SJCRH30 (cell line): ENCODE results near the gene IGDCC3. TPM values are rescaled to one million over a fixed set of nuclear protein-coding genes. Genes with fewer than 3 reads are reported as not detected.

Source experiments
- DNase-seq, 2 experiments: peaks; one replicate each; pipeline ENCODE4 v3.0.0-alpha.2; 2015 to 2020
- H3K27ac ChIP-seq: fragments of 250-450 bp; sonication (Bioruptor Pico); 2 replicates; pipeline ENCODE4 v1.5.1; 2020; ENCODE audit warnings: mild to moderate bottlenecking, moderate library complexity
- H3K27me3 ChIP-seq: fragments of 250-450 bp; sonication (Bioruptor Pico); 2 replicates; pipeline ENCODE4 v1.5.1; 2020; ENCODE audit warnings: mild to moderate bottlenecking, moderate library complexity
- H3K36me3 ChIP-seq: fragments of 250-450 bp; sonication (Bioruptor Pico); 2 replicates; pipeline ENCODE4 v1.5.1; 2020; ENCODE audit warnings: mild to moderate bottlenecking, moderate library complexity
- H3K4me1 ChIP-seq: fragments of 250-450 bp; sonication (Bioruptor Pico); 2 replicates; pipeline ENCODE4 v1.5.1; 2020; ENCODE audit warnings: mild to moderate bottlenecking, moderate library complexity
- H3K4me3 ChIP-seq: fragments of 250-450 bp; sonication (Bioruptor Pico); 2 replicates; pipeline ENCODE4 v1.5.1; 2020; ENCODE audit warnings: mild to moderate bottlenecking, moderate library complexity
- H3K9me3 ChIP-seq: fragments of 250-450 bp; sonication (Bioruptor Pico); replicated peaks from 2 replicates; pipeline ENCODE4 v1.5.1; 2020; ENCODE audit warnings: mild to moderate bottlenecking, moderate library complexity
- total RNA-seq: library from RNA; depleted of rRNA; stranded (reverse); fragments of >200 nt; shearing (Covaris generic); gene quantifications from 2 replicates; pipeline ENCODE4 v1.2.3, GENCODE V29; 2014; rRNA removed

Gene IGDCC3
- 6.6 and 8.7 TPM in 2 replicates for total RNA-seq

DNA sequence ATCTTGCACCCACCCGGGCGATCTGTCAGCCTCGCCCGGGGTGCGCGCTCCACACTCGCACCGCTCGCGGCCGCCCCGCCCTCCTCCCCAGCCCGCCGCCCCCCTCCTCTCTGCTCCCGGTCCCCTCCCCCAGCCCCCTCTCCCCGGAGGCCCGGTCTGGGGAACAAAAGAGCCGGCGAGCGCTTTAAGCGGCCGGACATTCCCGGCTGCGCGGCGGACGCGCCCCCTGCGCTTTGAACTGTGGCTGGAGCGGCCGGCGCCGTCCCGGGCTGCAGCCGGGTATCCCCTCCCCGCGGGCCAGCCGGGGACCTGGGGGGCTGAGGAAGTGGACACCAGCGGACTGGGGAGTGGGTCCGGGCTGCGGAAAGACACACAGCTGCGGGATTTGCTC, at the start of gene IGDCC3:
Gene IGDCC3, minus strand, starts transcription at position 27 of the 391 bp plus-strand sequence. CDS start 214 bp downstream, outside the sequence.
- Histone ChIP-seq H3K27me3 (no peaks in the 10 kb centered on the region), H3K27ac (peak within 1 kb of the TSS; percentile 4; the same call in 1 of the 2 replicates), H3K36me3 (no peaks in the 10 kb centered on the region), H3K4me3 (peak within 1 kb of the TSS; percentile 91), H3K4me1 (0 out of 2 replicates have a peak, but pooled peaks cover 2% of the 10 kb centered on the region), H3K9me3 (no peaks in the 10 kb centered on the region)
- peak; percentile 58 to 59 for DNase-seq

DNA sequence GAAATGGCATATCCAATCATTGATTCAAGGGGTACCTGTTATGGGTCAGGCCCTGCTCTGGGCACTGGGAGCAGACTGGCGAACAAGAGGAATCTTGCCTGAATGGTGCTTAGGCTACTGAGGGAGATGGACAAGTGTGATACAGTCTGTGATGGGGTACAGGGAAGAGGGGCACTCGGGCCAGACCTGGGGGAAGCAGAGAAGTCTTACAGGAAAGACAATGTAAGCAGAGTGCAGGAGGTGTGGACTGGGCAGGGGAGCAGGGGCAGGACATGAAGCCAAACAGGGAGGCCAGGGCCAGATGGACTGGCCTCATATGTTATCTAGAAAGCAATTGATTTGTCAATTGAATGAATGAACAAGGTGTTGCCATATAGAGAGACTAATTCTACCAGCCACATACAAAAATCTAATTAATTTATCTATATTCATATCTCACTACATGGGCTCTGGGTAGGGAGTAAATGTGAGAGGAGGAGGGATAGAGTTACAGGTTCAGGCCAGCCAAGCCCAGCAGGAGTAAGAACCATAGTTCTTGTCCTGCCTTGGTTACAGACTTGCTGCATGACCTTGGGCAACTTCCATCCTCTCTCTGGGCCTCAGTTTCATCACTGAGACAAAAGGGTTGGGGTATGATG, 48.5 kb upstream of the IGDCC3 start:
- Histone ChIP-seq H3K9me3 (no peaks in the 10 kb centered on the region), H3K36me3 (no peaks in the 10 kb centered on the region), H3K4me3 (no peak overlapping the region), H3K27me3 (no peaks in the 10 kb centered on the region), H3K4me1 (peaks cover 9% of the 10 kb centered on the region; the same call in 1 of the 2 replicates), H3K27ac (no peak overlapping the region)
- DNase-seq = no peak

DNA sequence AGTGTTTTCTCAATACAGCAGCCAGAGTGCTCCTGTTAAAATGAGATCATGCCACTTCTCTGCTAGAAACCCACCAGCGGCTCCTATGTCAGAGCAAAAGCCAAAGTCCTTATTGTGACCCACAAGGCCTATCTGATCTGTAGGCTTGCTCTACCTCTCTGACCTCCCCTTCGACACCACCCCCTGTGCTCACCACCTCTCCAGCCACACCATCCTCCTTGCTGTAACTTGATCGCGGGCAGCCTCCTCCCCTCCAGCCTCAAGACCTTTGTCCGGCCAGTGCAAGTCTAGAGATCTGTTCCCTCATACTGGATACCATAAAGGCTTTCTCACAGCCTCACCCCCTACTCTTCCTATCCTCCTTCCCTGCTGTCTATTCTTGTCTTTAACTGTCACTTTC, 46.9 kb upstream of the IGDCC3 start:
- no peak overlapping the region for H3K4me3 ChIP-seq
- no peaks in the 10 kb centered on the region for H3K27me3 ChIP-seq
- H3K27ac ChIP-seq = no peak overlapping the region
- H3K4me1 ChIP-seq = peaks cover 18% of the 10 kb centered on the region; the same call in 1 of the 2 replicates
- no peaks in the 10 kb centered on the region for H3K36me3 ChIP-seq
- no peaks in the 10 kb centered on the region for H3K9me3 ChIP-seq
- DNase-seq = no peak

GRCh38 chr15:65423976-65424679, 46.3 kb upstream of the IGDCC3 start:
- H3K9me3 ChIP-seq = no peaks in the 10 kb centered on the region
- peak overlapping the region; percentile 95 for H3K4me3 ChIP-seq
- no peaks in the 10 kb centered on the region for H3K36me3 ChIP-seq
- H3K4me1 ChIP-seq = peaks cover 18% of the 10 kb centered on the region; the same call in 1 of the 2 replicates
- DNase-seq = peak; percentile 78 to 93
- H3K27ac ChIP-seq = peak overlapping the region; percentile 90
- H3K27me3 ChIP-seq = no peaks in the 10 kb centered on the region

GRCh38 chr15:65423150-65423975, 45.6 kb upstream of the IGDCC3 start:
- H3K4me3 ChIP-seq = peak overlapping the region; percentile 95
- peaks cover 18% of the 10 kb centered on the region; the same call in 1 of the 2 replicates for H3K4me1 ChIP-seq
- H3K27ac ChIP-seq = peak overlapping the region; percentile 90
- peak; percentile 33 to 61 for DNase-seq
- no peaks in the 10 kb centered on the region for H3K9me3 ChIP-seq
- no peaks in the 10 kb centered on the region for H3K27me3 ChIP-seq
- no peaks in the 10 kb centered on the region for H3K36me3 ChIP-seq

DNA sequence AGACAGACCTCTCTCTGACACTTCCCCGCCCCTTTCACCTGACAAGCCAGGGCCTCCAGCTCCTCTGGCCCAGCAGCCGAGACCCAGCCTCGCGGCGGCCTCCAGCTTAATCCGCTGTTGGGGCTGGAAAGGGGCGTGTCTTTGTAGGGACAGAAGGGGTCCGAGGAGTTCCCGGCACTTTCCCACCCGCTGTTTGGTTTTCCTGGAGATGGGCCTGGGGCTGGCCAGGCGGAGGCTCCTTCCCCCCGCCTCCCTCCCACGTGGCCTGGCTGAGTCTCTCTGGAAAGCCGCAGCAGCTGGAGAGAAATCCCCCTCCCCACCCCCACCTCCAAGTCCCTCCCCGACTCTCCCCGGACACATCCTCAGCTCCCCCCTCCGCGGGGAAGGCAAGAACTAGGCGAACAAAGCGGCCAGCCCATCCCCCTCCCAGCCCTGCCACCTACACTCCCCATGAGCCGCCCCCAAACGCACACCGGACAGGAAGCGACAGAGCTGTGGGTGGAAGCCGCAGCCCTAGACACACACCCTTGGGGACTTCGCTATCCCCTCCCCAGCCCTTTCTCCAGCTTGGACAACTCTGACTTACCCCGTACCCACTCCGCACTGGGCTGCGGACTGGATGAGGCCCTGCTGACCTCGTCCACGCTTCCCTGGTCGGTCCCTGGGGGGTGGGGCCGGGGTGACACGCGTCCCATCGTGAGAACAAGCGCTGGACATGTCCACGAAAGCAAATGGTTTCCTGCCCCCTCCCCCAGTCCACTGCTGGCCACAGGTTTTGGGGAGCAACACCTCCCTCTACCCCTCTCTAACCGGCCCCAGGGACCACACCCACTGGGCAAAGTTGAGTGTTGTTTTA, 43.8 kb upstream of the IGDCC3 start:
- H3K4me3 ChIP-seq = peak overlapping the region; percentile 95
- no peaks in the 10 kb centered on the region for H3K9me3 ChIP-seq
- H3K4me1 ChIP-seq = peaks cover 30% of the 10 kb centered on the region
- H3K36me3 ChIP-seq = no peaks in the 10 kb centered on the region
- H3K27me3 ChIP-seq = no peaks in the 10 kb centered on the region
- peak; percentile 98 for DNase-seq
- peak overlapping the region; percentile 84 for H3K27ac ChIP-seq

DNA sequence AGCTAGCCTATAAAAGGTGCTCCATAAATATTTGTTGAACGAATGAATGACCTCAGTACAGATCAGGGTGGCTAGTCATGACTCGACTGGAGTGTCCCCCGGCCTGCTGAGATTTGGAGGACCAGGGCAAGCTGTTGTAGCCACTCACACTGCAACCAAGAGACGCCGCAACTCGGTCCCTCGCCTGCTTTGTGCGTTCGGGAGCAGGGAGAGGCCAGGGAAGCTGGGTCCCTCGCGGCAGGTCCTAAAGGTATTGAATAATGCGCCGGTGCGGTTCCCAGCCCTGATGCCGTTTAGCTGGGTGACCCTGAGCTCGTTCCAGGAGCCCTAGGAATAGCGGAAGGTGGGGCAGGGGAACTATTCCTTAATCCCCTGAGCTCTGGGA, 43.2 kb upstream of the IGDCC3 start:
- Histone ChIP-seq H3K9me3 (no peaks in the 10 kb centered on the region), H3K27me3 (no peaks in the 10 kb centered on the region), H3K4me3 (peak overlapping the region; percentile 95), H3K4me1 (peaks cover 36% of the 10 kb centered on the region), H3K27ac (peak overlapping the region; percentile 84), H3K36me3 (no peaks in the 10 kb centered on the region)
- DNase-seq = no peak

- no peak for DNase-seq
- Histone ChIP-seq H3K9me3 (no peaks in the 10 kb centered on the region), H3K27ac (no peak overlapping the region), H3K4me3 (no peak overlapping the region), H3K4me1 (peaks cover 49% of the 10 kb centered on the region), H3K36me3 (no peaks in the 10 kb centered on the region), H3K27me3 (no peaks in the 10 kb centered on the region)
Measured at GRCh38 chr15:65418596-65418995, 40.8 kb upstream of the IGDCC3 start.

- Histone ChIP-seq H3K4me1 (peaks cover 52% of the 10 kb centered on the region), H3K9me3 (no peaks in the 10 kb centered on the region), H3K27ac (peak overlapping the region; percentile 88), H3K4me3 (peak overlapping the region; percentile 33), H3K36me3 (no peaks in the 10 kb centered on the region), H3K27me3 (no peaks in the 10 kb centered on the region)
- peak; percentile 94 to 96 for DNase-seq
Measured at GRCh38 chr15:65416845-65417416, 39.1 kb upstream of the IGDCC3 start.

GRCh38 chr15:65414841-65415621, 37.2 kb upstream of the IGDCC3 start:
- no peaks in the 10 kb centered on the region for H3K9me3 ChIP-seq
- peak overlapping the region; percentile 76 for H3K27ac ChIP-seq
- peak overlapping the region; percentile 9; the same call in 1 of the 2 replicates for H3K4me3 ChIP-seq
- peak; percentile 98 to 99 for DNase-seq
- H3K4me1 ChIP-seq = peaks cover 43% of the 10 kb centered on the region
- H3K36me3 ChIP-seq = no peaks in the 10 kb centered on the region
- H3K27me3 ChIP-seq = no peaks in the 10 kb centered on the region

- no peaks in the 10 kb centered on the region for H3K9me3 ChIP-seq
- no peak for DNase-seq
- no peaks in the 10 kb centered on the region for H3K36me3 ChIP-seq
- H3K4me1 ChIP-seq = peaks cover 52% of the 10 kb centered on the region
- H3K27me3 ChIP-seq = no peaks in the 10 kb centered on the region
- peak overlapping the region; percentile 76; the same call in 1 of the 2 replicates for H3K27ac ChIP-seq
- H3K4me3 ChIP-seq = no peak overlapping the region
Measured at GRCh38 chr15:65413760-65414144, 36.0 kb upstream of the IGDCC3 start.

DNA sequence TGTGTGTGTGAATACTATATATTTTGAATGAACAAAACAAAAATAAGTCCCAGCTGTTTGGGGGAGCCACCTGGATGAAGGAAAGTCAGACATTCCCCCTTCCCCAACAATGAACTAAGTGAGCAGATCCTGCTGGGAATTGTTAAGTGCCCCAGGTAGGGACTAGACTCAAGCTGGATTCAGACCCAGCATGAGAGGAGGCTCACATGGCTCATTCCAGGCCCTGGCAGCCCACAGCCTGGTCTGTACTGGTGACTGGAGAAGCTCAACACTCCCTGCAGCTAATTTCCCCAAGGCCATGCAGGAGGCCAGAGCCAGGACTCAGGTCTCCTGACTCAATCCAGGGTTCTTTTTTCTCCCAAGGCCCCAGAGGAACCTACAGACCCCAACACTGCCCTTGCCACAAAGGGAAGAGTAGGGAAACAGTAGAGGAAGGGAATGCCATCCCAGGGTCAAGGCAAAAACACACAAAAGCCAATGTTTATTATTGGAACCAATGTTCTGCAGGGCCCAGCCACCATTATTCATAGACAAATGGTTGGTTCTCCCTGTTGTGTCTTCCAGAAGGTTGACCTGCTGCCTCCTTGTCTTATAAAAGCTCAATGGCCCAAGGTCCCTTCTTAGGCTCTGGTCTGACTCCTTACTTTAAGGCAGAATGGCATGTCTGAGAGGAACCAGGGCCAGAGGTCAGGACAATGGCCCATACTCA, 35.4 kb upstream of the IGDCC3 start:
- H3K4me1 ChIP-seq = peaks cover 56% of the 10 kb centered on the region
- H3K9me3 ChIP-seq = no peaks in the 10 kb centered on the region
- no peak overlapping the region for H3K4me3 ChIP-seq
- H3K27me3 ChIP-seq = no peaks in the 10 kb centered on the region
- DNase-seq = no peak
- H3K36me3 ChIP-seq = no peaks in the 10 kb centered on the region
- no peak overlapping the region; the same call in 1 of the 2 replicates for H3K27ac ChIP-seq

DNA sequence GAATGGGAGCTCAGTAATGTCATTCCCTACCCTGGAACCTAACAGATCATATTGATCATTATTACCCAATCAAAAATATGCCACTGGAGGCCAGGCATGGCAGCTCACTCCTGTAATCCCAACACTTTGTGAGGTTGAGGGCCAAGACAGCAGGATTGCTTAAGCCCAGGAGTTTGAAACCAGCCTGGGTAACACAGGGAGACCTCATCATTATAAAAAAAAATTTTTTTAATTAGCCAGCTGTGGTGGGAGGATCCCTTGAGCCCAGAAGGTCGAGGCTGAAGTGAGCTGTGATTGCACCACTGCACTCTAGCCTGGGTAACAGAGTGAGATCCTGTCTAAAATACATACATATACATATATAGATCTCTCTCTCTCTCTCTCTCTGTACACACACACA, 34.8 kb upstream of the IGDCC3 start:
- no peaks in the 10 kb centered on the region for H3K36me3 ChIP-seq
- no peak overlapping the region for H3K27ac ChIP-seq
- no peaks in the 10 kb centered on the region for H3K27me3 ChIP-seq
- H3K9me3 ChIP-seq = no peaks in the 10 kb centered on the region
- no peak overlapping the region for H3K4me3 ChIP-seq
- DNase-seq = no peak
- H3K4me1 ChIP-seq = peaks cover 56% of the 10 kb centered on the region
